GM18508 (cell line): ENCODE results near the gene FBXO39.
"Not testable (repeated sequence)": the region's sequence is repeated elsewhere in the genome, so short reads cannot be mapped to it uniquely, and the experiment has no call there.

ENCODE experiments used
- ATAC-seq: cut with Tn5 transposase; IDR thresholded peaks from one replicate; pipeline ENCODE4 v1.9.1; 2021; ENCODE audit warnings: moderate number of reproducible peaks; ENCODE audit not compliant: insufficient read depth, unreplicated experiment

Gene FBXO39

DNA sequence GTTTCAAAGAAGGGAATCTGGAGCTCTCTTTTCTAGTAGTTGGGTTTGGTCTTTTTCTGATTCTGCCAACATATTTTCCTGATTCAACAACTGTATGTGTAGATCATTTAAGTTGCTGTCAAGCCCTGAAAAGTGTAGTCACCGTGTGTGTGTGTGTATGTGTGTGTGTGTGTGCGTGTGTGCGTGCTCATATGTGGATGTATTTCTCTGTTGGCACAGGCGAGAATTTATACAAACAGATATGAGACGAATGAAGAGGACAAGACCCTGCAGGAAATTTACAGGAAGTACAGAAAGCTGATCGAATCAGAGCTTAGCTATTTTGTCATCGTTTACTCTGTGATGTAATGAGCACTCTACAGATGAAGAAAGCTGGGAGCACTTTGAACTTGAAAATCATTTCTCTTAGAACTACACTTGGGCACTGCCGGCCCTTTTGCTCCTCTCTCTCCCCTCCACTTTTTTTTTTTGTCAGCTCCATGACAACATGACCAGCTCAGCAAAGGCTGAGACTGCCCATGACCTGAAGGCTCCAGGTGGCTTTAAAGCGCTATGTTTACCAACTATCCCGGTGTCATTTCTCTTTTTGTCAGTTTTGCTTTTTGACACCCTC is 11.2 kb downstream of the FBXO39 start:
- ATAC-seq, result no peak

DNA sequence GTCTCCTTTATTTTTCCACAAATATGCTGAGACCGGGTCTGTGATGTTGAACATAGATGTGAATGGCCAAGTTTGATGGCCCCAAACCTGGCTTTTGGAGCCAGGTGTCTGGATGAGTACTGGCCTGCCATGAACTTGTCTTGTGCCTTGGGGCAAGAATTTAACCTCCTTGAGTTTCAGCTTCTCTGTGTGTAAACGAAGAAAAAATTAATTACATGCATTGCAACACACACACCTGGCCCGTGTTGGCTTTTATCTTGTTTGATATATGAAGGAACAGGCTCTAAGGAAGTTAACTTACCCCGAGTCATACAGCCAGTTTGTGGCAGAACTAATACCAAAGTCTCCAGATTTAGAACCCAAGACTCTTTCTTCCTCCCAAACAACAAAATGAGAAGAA is 13.1 kb downstream of the FBXO39 start:
- ATAC-seq, result no peak

DNA sequence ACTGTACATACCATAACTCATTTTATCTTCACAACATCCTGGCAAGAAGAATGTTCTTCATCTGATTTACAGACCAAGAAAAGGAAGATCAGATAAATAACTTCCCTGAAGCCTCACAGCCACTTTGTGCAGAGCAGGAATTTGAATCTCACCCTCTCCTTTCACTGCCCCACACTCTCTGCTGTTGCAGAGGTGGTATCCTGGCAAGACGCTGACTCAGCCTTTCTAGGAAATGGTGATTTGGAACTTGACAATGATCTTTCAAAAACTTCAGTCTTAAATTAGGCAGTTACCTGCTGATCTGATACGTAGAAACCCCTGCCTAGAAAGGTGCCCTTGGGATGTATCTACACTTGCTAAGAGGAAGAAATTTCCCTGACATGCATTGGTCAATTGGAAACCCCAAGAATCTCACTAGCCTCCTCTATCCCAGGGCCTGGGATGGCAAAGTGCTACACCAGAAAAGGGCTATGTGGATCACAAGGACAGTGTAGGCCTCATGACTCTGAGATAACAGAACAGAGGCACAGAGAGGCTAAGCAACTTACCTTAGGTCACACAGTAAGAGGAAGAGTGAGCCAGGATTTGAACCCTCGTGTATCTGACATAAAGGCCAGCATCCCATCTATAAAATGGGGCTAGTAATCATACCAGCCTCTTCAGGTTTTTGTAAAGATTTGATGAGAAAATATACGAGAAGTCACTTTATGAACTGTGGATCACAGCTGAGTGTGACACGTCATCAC is 17.9 kb downstream of the FBXO39 start:
- no peak for ATAC-seq

DNA sequence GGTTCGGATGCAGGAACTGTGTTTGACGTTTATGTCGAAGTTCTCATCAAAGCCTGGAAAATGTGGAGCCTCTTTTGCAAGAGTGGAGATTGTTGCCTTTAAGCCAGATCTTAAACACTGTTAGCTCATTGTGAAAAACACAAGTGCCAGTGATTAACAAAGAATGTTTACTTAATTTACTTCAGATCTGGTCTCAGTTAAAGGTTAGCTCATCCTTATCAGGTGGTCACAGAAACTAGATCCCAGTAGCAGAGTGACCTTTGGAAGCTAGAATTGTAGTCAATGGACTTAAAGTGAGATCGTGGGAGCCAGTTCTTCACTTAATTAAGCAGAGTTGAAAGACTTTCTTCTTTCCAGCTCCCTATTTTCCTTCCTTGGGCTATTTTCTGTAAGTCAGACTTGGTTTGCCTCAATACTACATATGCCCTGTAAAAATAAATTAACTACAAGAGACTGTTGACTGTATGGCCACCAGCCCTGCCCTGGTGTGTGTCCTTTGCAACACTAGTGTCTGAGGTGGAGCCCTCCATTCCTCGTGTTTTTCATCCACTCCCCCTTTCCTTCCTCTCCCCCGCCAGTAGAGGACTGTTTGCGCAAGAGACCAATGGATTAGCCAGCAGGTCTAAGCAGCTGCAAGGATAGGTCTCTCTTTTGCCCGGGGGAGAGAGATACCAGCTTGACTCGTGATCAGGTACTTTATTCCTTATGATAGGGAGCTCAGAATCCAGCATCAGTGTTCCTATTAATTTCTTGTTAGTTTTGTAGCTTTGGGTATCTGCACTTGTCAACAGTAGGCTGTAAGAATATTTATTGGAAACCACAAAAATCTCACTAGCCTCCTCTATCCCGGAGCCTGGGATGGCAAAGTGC is 20.2 kb downstream of the FBXO39 start:
- ATAC-seq, result no peak

DNA sequence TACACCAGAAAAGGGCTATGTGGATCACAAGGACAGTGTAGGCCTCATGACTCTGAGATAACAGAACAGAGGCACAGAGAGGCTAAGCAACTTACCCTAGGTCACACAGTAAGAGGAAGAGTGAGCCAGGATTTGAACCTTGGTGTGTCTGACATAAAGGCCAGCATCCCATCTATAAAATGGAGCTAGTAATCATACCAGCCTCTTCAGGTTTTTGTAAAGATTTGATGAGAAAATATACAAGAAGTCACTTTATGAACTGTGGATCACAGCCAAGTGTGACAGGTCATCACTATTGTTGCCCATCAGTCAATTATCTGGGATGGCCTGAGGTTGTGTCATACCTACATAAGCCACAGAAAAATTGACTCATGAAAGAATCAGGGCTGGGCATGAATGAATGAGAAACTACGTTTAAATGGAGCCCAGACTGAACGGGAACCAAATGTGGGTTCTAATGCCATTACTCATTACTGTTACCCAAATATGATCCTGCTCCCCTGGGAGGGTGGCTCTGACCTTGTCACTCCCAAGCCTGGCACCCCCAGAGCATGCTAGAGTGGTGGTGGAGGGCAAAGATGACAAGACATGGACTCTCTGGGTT is 21.0 kb downstream of the FBXO39 start:
- no peak for ATAC-seq

DNA sequence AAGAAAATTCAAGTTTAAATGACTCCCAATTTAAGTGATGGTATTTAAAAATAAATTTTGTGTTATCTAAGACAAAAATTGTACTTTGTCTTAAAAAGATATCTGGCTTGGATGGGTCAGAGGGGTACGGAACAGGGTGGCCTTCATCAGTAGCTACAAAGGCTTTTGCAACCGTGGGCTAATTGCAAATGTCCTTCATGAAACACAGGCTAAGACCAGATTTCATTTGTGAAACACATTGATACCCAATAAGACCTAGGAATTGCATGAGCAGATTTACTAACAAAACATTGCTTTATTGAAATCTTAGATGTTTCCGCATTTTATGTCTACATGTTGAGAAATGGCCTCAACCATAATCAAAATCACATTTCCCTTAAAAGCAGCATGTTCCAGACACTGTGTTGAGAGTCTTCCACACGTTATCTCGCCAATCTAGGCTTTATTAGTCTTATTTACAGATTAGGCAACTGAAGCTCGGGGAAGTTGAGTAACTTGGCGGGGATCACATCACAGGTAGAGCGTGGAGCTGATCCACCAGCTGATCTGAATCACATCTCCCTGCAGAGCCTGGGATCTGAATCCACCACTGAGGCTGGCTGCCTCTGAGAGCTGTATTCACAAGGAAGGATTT is 21.8 kb downstream of the FBXO39 start:
- no peak for ATAC-seq

DNA sequence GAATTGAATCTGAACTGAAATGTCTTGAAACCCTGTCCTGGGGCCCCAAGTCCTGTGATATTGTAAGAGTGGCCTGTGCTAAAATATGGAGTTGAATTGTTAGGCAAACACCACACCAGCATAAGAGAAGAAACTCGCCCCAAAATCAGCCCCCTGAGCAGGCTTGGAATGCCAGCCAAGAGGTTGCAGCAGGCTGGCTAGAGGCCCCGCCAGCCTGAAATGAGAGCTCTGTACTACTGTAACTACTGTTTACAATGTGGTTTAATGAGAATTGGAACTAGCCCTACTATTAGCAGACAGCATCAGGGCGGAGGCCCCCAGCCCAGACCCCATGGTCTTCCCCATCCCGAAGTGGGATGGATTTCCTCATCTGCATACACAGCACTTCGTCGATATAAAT is 23.7 kb downstream of the FBXO39 start:
- ATAC-seq, result no peak

DNA sequence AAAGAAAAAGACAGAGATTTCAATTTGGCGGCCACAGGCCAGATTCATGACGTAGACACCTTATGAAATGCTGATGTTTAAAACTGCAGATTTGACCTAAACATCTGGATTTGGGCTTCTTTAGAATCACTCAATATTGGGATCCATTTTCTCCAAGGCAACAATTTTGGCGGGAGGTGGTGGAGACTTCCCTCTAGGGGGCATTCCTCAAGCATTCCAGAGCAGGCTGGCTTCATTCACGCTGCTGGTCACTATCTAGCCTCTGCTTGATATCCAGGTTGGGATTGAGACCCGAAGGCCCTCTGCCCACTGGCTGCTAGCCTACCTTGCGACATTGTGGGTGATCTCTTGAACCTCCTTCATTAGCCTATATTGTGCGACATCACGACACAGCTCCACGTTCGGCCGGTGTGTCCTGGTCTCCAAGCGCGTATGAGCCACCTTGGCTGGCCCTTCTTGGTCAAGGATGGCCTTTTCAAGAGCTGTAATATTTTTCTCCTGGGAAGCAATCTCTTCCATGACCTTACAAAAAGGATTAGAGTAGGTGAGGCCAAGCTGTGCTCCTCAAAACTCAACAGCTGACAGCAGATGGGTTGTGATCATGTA is 24.5 kb downstream of the FBXO39 start:
- ATAC-seq, result no peak

DNA sequence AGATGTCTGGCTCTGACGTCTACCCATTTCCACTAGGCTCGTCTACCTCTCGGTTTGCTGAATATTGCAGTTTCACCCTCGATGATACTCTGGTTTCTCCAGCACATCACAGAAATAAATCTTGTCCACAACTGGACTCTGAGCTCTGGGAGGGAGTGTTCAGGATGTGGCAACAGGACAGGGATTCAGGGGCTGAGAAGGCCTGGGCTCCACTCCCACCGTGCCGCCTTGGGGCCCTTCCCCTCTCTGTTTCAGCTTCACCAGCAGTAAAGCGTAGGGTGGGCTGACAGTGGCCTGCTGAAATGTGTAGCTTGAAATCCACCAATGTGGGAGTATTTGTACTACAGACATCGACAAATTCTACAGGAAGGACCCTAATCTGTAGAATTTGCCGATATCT is 35.5 kb downstream of the FBXO39 start:
- no peak for ATAC-seq

DNA sequence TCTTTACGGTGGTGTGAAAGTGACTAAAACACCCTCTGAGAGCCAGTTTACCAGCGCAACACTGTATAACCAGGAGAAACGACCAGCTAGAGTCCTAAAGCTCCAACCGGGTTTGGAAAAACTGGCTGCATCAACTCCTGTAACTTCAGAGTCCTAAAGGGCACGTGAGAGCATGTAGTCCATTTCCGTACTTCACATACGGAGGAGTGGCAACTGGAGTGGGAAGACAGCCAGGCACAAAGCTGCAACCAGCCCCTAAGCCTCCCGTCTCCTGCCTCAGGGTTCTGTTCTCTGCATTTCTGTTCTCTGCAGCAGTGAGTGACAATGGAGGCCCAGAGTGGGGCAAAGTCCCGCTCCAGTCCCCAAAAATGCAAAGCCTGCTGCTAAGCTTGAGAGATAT is 36.3 kb downstream of the FBXO39 start:
- no peak for ATAC-seq

DNA sequence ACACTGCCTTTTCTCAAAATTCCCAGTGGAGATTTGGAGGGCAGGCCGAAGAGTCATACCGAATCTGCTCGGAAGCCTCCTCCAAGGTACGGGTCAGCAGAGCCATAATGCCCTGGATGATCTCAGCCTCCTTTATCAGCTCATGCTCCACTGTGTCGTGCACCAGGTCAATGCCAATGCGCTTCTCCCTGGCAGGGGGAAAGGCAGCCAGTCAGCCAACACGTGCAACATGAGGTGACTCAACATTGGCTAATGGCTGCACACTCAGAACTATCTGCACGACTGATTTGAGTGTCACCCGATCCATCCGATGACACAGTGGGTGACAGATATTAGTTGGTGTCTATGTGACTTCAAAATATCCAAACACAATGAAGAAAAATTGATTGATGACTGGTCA is 39.8 kb downstream of the FBXO39 start:
- ATAC-seq, result no peak

DNA sequence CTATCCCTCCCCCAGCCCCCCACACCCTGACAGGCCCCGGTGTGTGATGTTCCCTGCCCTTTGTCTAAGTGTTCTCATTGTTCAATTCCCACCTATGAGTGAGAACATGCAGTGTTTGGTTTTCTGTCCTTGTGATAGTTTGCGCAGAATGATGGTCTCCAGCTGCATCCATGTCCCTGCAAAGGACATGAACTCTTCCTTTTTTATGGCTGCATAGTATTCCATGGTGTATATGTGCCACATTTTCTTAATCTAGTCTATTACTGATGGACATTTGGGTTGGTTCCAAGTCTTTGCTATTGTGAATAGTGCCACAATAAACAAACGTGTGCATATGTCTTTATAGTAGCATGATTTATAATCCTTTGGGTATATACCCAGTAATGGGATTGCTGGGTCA is 40.4 kb downstream of the FBXO39 start:
- not testable (repeated sequence) for ATAC-seq

DNA sequence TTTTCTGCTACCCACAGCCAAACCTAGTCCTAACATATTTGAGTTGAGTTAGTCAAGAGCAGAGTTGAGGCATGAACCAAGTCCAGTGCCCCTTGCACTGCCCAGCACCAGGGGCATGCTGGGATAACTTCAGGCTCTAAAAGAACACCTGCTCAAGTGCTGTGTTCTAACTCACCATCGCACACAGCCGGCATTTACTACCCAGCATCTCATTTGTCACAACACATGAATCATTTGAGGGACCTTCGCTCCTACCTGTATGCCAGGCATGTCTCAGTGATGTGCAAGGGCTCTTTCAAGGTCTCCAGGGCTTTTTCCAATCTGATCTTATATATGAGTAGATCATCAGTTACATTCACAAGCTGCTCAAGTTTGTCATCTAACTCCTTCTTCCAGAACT is 42.9 kb downstream of the FBXO39 start:
- no peak for ATAC-seq

DNA sequence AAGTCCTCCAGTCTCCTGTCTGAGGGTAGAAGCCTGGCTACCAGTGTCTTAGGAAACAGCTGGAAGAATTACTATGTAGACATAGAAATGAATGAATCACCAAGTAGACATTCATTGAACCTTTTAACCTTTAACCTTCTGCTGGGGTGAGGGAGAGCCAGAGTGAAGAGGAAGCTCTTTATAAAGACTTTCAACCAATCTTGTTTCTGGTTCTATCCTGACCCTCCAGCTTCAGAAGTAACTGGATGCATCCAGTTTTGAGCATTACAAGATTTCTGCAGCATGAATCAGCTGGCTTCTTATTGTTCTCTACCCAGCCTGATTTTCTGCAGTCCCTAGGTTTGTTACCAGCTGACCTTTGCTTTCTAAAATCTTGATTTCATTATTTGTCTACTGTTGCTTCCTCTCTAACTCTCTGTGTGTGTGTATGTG is 47.0 kb downstream of the FBXO39 start:
- no peak for ATAC-seq

DNA sequence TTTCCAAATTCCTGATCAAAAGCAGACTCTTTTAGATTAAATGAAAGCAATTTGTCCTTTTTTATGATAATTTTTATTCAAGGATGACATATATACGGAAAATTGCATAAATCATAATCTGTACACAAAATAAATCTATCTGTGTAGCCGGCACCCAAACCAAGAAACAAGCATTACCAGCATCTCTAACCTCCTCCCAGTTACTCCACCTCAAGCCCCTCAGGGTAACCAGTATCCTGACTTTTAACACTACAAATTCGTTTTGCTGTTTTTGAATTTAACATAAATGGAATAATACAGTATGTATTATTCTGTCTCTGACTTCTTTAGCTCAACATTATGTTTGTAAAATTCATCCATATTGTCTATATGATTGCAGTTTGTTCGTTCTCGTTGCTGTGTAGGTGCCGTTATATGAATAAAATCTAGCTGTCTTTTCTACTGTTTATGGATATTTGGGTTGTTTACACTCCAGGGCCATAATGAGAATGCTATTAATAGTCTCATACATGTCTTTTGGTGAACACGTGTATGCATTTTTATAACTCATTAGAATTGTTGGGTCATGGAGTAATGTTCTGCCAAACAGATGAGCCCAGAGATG is 54.5 kb downstream of the FBXO39 start:
- no peak for ATAC-seq

DNA sequence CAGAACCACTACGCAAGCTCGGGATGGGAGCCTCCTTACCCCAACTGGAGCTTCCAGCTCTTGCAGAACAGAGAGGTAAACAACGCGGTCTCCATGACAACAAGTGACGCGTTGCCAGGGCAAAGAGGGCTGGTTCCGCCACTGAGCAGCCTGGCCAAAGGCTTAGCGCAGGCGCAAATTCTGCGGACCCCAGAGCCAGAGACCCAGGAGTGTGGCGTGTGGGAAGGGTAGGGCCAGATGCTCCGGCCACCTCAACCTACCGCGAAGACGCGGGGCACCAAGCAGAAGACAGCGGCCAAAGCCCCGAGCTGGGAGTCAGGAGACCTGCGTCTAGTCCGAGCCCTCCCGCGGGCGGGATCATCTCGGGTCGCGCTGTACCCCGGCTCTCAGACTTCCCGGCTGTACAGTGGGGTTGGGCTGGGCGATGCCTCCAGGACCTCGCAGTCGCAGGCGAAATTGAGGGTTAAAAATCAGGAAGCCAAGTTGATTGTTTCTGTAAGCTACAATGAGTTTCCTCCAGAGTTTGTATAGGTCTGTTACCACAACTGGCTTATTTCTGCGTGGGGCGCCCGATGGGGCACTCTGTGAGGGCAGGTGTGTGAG is 55.7 kb downstream of the FBXO39 start, which contains the start of gene TEKT1:
TEKT1 (minus strand) TSS at position 69 of the 603 bp plus-strand sequence. CDS start 1,353 bp downstream, outside the sequence.
- no peak for ATAC-seq
